Uterus (tissue), 2 donors: Measurements from ENCODE around the gene FGF13.

Experiments
- POLR2A ChIP-seq, 2 donors: fragments of 450-650 bp; IDR thresholded peaks; one replicate each; pipeline ENCODE4 v1.6.1; 2016; ENCODE audit warnings: antibody characterized with exemption in 2 of 2, mild to moderate bottlenecking in 1 of 2, moderate library complexity in 1 of 2
- TF ChIP-seq, protein P1 (sequence below), 4 experiments: fragments of 200-600 bp in 2 of 4; fragments of 450-650 bp in 2 of 4; sonication (generic) in 2 of 4; IDR thresholded peaks; one replicate each; pipeline ENCODE4 v1.5.1; 2016 to 2019; ENCODE audit warnings: antibody characterized with exemption in 4 of 4, mild to moderate bottlenecking in 2 of 4, moderate library complexity in 1 of 4

DNA sequence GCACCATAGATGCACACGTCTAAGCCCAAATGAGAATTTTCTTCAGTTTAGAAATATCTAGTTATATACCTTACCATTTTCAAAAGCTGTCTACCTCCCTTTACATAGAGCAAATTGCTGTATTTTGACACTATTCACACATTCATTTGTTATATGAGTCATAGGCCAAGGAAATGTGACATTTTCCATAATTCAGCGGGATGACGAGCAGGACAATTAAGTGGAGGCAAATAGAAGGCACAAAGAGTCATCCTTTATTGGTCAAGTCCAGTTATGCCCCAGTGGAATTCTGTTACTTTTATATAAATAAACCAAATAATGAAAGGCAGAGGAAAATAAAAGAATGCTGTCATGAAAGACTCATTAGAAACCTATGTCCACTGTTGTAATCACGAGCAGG lies 27.9 kb downstream of the FGF13 start:
- TF ChIP-seq, protein P1, sequence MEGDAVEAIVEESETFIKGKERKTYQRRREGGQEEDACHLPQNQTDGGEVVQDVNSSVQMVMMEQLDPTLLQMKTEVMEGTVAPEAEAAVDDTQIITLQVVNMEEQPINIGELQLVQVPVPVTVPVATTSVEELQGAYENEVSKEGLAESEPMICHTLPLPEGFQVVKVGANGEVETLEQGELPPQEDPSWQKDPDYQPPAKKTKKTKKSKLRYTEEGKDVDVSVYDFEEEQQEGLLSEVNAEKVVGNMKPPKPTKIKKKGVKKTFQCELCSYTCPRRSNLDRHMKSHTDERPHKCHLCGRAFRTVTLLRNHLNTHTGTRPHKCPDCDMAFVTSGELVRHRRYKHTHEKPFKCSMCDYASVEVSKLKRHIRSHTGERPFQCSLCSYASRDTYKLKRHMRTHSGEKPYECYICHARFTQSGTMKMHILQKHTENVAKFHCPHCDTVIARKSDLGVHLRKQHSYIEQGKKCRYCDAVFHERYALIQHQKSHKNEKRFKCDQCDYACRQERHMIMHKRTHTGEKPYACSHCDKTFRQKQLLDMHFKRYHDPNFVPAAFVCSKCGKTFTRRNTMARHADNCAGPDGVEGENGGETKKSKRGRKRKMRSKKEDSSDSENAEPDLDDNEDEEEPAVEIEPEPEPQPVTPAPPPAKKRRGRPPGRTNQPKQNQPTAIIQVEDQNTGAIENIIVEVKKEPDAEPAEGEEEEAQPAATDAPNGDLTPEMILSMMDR (IDR thresholded peaks at IDR 0.05), result no peak
- no peak for TF ChIP-seq POLR2A (IDR thresholded peaks at IDR 0.05)
